HG02623 (cell line): ENCODE measurements around the gene COMMD1.
"Not testable (repeated sequence)": the region's sequence is repeated elsewhere in the genome, so short reads cannot be mapped to it uniquely, and the experiment has no call there.

Source experiments
- ATAC-seq: cut with Tn5 transposase; IDR thresholded peaks from one replicate; pipeline ENCODE4 v1.9.1; 2021; ENCODE audit warnings: moderate library complexity; ENCODE audit not compliant: unreplicated experiment

COMMD1 gene

DNA sequence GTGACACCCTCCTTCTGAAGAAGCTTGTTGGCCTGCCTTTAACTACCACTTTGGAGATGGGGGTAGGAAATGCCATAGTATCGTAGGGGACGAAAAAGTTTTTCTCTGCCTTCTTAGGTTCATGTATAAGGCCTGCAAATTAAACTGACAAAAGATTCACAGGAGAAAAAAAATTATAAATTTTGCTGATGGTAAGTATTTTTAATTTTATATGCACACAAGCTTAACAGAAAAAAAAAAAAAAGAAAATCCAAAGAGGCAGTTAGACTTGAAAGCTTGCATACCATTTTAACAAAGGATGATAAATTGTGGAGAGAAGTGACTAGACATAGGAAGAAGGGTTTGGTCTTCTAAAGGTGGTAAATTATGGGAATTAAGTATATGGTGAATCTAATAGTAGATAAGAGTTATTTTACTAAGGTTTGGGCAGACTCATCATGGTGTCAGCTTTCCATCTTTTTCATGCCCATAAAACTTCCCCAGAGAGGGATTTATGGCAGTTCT is 227.9 kb downstream of the COMMD1 start:
- no peak for ATAC-seq

DNA sequence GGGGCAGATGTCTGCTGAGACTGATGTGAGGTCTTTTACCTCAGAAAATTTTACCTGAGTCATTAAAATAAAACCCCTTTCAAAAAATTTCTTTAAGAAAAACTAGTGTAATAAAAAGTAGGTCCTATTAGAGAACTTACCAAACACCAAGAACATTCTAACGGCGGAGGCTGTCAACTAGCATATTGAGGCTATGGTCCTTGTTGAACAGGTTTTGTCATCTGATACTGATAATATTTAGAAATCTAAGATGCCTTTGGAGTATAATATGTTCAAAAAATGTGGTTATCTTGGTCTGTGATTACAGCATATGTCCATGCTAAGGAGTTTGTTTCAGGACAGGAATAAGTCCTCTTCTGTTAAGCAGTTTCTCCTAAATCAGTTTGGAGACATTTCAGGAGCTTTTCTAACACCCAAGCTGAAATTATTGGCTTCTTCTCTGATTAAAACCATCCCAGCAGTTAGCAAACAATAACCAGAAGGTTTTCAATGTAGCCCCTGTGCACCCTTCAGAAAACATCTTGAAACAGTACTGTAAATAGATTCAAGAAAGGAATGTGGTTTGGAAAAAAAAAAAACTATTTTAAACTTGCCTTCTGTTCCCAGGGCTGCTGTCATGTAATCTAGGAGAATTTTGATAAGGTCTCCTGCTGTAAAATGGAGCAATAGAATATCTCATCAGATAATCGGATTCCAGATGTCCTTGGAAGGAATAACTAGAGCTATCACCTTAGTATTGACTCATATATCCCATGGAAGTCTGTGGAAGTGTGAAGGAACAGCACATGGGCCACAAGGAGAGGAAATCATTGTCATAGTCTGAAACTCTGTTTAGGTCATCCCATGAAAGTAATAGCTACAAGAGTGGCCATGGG is 231.7 kb downstream of the COMMD1 start:
- ATAC-seq, result no peak

DNA sequence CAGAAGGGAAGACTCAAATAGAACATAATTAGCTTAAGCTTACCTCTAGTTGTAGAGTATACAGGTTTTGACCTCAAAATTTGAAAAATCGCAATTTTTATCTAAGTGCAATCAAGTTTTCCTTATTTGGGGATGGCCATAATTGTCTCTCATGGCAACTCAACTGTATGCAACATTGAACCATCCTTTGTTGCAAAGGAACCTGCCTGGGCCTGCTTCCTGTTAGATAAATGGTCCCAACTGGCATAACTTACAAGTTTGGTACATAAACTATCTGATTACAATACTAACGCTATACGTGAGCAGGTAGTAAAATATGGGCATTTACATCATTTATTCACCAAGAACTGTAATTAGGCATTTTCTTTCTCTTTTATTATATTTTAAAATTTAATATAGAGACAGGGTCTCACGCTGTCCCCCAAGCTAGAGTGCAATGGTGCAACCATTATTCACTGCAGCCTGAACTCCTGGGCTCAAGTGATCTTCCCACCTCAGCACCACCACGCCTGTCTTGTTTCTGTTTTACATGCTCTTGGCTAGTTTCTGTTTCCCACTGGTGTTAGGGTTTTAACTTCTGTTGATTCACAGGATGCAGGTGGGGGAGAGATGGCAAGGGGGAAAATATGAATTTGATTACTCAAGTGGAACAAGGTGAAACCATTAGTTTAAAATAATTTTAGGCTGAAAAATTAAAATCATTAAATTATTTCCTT is 235.1 kb downstream of the COMMD1 start:
- ATAC-seq, result peak; percentile 73

DNA sequence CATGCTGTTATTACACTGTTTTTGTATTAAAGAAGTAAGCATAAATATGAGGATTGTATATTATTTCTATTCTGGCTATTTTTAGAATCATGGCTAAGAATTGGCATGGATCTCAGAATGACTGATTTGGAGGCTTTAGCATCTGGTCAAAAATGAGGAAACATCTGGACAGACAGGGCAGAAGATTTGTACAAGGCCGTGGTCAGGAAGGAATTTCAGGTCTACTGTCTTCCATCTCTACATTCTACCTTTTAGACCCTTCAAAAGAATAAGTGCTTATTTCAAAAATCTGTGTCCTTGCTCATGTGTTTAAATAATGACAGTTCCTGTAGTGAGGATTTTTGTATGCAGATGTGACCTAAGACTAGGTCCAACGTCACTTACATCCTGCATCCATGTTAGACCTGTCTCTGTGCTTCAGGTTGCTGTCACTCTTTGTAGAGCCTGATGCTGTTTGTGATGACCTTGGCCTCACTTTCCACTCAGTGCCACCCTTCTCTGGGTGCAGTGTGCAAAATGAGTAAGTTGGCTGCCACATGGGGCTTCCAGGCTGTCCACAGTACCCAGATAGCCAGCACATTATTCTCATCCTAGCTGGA is 235.8 kb downstream of the COMMD1 start:
- ATAC-seq, result no peak

GRCh38 chr2:62142054-62142453 is 236.6 kb downstream of the COMMD1 start:
- ATAC-seq, result no peak

DNA sequence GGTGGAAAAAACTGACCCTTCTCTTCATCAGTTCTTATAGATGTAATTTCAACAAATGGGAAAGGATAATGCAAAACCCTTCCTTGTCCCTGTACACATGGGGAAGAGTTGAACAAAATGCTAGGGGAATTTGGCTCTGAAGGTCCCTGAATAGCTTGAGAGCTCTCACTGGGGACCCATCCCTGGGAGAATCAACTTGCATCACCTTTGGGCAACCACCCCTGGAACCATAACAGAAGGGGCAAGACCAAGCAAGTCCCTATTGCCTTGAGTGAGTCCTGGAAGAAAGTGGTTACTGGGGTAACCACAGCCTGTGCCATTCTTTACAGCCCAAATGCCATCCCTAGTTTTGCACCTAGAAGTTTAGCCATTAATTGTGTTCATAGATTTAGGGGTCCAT is 238.2 kb downstream of the COMMD1 start:
- no peak for ATAC-seq

GRCh38 chr2:62144689-62145477 is 239.4 kb downstream of the COMMD1 start:
- ATAC-seq, result no peak

GRCh38 chr2:62145478-62146100 is 240.1 kb downstream of the COMMD1 start:
- ATAC-seq, result no peak

- not testable (repeated sequence) for ATAC-seq
Observed at GRCh38 chr2:62146790-62147189, 241.3 kb downstream of the COMMD1 start.

DNA sequence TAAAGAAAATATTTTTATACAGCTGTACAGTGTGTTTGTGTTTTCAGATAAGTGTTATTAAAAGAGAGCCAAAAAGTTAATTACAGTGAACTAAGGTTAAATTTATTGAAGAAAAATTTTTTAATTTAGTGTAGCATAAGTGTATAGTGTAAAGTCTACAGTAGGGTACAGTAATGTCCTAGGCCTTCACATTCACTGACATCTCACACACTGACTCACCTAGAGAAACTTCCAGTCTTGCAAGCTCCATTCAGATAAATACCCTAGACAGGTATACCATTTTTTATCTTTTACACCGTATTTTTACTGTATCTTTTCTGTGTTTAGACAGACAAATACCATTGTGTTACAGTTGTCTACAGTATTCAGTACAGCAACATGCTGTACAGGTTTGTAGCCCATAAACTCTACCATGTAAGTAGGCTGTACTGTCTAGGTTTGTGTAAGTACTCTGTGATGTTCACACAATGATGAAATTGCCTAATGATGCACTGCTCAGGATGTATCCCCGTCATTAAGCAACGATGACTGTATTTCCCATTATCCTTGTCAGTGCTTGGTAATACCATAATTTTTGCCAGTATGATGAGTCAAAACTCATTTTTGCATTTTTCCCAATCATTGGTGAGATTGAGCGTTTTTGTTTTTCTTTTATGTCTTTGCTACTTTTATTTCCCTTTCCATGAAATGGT is 242.3 kb downstream of the COMMD1 start:
- ATAC-seq, result no peak

DNA sequence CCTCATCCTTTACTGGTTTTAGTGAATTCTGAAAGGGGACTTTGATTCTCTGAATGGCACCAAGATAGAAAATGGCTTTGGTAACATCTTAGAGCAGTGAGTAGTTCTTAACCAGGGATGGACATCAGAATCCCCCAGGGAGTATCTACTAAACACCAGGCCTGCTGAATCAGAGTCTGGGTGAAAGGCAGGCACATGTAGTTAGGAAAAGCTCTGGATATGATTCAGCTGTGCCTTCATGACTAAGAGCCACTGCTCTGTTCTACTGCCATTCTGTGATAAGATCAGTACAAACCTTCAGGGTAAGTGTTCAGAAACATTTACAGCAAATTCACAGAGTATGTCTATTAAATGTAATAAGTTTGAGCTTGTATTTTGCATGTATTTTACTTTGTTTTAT is 244.2 kb downstream of the COMMD1 start:
- no peak for ATAC-seq

DNA sequence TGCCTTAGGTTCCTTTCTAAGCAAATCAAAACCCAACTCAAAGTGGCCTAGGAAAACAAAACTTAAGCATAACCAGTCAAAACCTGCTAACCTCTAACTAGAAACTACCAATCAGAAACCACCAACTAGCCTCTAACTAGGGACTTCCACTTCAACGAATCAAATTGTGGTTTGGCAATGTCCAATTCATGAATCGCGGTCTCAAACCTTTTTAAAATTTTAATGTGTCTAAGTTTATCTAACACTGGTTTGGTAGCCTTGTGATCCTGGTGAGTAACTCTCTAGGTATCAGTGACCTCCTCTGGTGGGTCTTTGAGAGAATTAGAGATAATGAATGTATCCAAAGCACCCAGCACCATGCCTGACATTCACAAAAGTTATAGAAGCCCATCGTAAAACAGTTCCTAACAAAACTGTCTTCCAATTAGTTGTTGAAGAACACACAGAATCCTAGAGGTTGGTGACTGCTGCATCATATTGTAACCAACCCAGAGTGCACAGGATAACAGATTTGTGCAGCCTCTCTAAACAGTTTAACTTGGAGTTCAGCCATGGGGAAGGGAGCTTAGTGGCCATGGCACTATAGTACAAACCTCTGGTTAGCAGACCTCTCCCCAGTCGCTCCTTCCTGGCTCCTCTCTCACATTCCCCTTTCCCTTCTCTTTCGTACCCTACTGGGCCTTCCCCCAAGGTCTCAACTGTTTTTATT is 245.3 kb downstream of the COMMD1 start:
- no peak for ATAC-seq

DNA sequence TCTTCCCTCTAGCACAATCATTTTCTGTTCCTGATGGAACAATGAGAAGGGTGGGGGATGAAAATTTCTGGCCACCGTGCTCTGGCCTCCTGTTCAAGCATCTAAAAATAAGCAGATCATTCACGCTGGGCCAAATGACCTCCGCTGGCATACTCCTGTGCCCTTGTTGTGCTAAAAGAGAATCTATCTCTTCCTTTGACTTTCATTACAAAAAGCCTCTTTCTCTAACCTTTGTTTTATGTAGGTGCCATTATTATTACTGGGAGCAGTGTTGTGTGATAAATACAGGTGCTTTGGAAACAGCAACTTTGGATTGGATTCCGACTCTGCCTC is 245.8 kb downstream of the COMMD1 start:
- no peak for ATAC-seq

GRCh38 chr2:62152000-62152399 is 246.5 kb downstream of the COMMD1 start:
- no peak for ATAC-seq

DNA sequence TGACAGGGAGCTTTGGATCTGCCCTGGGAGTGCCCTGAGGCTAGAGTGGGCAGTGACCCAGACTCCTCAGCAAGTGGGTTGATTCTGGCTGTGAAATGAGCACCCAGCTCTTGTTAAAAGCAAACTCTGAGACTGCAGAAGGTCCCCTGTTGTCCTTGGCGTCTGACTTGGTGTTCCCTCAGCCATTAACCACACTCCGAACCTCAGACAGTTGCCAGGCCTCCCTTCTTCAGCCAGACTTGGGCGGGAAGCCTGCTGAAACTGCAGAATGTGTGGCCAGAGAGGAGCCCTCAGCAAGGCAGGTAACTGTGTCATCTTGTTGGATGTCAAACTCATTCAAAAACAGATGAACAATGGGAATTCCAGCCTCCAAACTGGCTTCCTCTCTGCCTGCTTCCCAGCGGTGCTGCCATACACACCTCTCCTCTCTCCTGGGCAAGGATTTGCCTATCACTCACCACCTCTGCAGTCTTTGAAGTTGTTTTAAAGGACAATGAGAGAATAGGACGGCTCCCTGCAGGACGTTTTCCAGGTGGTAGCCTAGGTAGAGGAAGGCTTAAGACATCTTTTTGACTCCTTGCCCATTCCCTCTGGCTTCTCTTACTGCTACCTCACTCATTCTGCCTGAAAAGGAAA is 251.5 kb downstream of the COMMD1 start:
- ATAC-seq, result no peak

DNA sequence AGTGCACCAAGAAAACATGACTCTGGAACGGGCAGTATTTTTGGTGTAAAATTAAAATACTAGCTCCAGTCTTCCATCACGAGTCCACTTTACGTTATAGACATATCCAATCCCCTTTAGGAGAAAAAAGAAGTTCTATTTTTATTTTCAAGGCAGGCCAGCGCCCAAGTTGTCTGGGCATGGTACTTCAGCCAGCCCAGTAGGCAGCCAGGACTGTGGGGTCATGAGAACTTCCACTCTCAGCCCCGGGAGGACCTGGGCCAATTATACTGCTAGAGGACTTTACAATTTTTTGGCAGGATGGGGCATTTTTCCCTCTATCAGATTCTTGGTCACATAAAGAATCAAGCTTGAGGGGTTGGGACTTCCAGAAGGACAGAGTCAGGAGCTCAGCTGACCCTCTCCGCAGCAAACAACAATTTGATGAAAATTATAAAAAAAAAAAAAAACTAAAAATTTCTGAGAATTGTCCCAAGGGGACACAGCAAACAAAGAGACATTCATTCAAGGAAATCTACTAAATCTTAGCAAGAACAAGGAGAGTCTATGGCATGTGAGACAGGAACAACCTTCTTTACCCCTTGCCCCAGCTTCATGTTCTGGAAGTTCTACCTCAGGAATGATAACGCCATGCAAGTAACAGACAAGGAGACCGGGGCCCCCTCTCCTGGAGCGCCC is 253.1 kb downstream of the COMMD1 start:
- ATAC-seq, result no peak

DNA sequence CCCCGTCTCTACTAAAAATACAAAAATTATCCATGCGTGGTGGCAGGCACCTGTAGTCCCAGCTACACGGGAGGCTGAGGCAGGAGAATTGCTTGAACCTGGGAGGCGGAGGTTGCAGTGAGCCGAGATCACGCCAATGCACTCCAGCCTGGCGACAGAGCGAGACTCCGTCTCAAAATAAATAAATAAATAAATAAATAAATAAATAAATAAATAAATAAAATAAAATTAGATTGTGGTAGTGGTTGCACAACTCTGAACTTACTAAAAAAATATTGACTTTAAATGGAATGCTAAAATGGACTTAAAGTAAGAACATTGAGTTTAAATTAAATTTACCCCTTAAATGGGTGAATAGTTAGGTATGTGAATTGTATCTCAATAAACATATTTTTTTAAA is 255.2 kb downstream of the COMMD1 start:
- ATAC-seq, result not testable (repeated sequence)

GRCh38 chr2:62163106-62163831 is 257.8 kb downstream of the COMMD1 start:
- no peak for ATAC-seq
